ENCODE results near the gene DUSP15. TPM values are rescaled to one million over a fixed set of nuclear protein-coding genes. Genes with fewer than 3 reads are reported as not detected.

Gene DUSP15
- total and polyA plus RNA-seq, 2 of the 8 experiments (the other 6 are each of a cell fraction or from before 2014, with no cell fraction given), result 0.91 to 3.2 TPM

DNA sequence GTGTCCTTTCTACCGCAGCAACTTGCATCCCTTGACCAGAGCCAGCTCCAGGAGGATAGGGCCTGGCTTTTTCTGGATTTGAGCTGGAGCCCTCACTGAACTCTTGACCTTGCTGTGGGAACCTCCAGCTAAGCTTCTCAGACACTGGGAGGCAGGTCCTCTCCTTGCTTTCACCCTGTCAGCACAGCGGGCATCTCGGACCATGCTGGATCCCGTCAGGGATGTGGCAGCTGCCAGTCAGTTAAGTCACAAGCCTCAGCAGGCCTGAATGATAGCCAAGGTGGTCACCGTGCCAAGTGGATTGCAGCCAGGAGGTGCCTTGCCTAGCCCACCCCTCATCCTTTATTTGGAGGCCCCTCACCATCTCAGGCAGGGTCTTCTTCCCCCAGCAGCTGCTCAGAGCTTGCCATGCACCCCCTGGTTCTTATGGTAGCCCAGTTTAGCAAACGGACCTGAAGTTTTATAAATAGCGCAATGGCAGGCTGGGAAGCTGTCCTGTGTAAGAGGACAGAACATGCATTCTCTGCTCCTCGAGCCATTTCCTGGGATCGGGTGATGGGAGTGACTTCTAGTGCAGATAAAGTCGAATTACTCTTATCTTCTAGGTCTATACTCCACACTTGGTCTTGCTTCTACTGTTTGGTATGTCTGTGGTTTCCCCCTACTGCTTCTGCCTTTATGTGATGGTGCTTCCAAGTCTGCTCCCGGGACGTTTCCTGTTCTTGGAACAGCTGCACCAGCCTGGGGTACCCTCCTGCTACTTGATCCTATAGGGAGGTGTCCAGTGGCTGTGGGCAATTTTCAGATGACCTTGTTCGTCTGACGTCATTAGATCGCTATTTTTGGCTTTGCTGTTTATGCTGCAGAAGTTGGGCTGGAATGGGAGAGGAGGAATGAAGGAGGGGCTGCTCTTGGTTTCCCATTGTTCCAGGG lies 58.3 kb downstream of the DUSP15 start (continued):
- TF ChIP-seq, protein P1, sequence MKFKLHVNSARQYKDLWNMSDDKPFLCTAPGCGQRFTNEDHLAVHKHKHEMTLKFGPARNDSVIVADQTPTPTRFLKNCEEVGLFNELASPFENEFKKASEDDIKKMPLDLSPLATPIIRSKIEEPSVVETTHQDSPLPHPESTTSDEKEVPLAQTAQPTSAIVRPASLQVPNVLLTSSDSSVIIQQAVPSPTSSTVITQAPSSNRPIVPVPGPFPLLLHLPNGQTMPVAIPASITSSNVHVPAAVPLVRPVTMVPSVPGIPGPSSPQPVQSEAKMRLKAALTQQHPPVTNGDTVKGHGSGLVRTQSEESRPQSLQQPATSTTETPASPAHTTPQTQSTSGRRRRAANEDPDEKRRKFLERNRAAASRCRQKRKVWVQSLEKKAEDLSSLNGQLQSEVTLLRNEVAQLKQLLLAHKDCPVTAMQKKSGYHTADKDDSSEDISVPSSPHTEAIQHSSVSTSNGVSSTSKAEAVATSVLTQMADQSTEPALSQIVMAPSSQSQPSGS (IDR thresholded peaks at IDR 0.05; ENCODE audit: low read length), result no peak
- TF ChIP-seq POLR2A (IDR thresholded peaks at IDR 0.05; ENCODE audit: control extremely low read depth in 1 of 2, low read depth in 2 of 2, low read length in 2 of 2), result no peak
- TF ChIP-seq GABPA (IDR thresholded peaks at IDR 0.05; ENCODE audit: borderline replicate concordance, insufficient read depth, low read length), result no peak
- TF ChIP-seq NANOG (IDR thresholded peaks at IDR 0.05; ENCODE audit: insufficient read depth, low read depth, low read length, poor library complexity, severe bottlenecking), result no peak
- TF ChIP-seq SRF (IDR thresholded peaks at IDR 0.05; ENCODE audit: low read depth, low read length), result no peak
- TF ChIP-seq POU5F1 (IDR thresholded peaks at IDR 0.05; ENCODE audit: low read depth, low read length), result no peak

All from H1 (cell line).